Measurements from ENCODE around the gene RUSC2.

- no peak for TF ChIP-seq EZH2 (IDR thresholded peaks at IDR 0.05)
- TF ChIP-seq POLR2AphosphoS5 (IDR thresholded peaks at IDR 0.05; ENCODE audit: borderline replicate concordance, low read depth, low read length): no peak
- no peak for TF ChIP-seq FOXP2 (optimal IDR thresholded peaks at IDR 0.05; ENCODE audit: control extremely low read depth, extremely low read length, insufficient read depth)
Measured at GRCh38 chr9:35518981-35519679, 29.2 kb downstream of the RUSC2 start.
